Left colon (tissue), 2 donors: ENCODE measurements around the gene GPR119. TPM values are rescaled to one million over a fixed set of nuclear protein-coding genes. Genes with fewer than 3 reads are reported as not detected.
"Not testable (repeated sequence)": the region's sequence is repeated elsewhere in the genome, so short reads cannot be mapped to it uniquely, and the experiment has no call there.

Experiments
- ATAC-seq: fragments of 200-7000 bp; cut with Tn5 transposase; one replicate; pipeline ENCODE4 v1.9.1; 2020; ENCODE audit warnings: mild to moderate bottlenecking, moderate library complexity
- DNase-seq, 2 donors: peaks; one replicate each; pipeline ENCODE4 v3.0.0-alpha.2; 2020
- intact Hi-C, 2 donors: fragments of 100-400 bp; cut with DNase I in 1 of 2; cut with micrococcal nuclease in 1 of 2; formaldehyde crosslinking; loops; one replicate each; pipeline versions ENCODE4 v1.11.2 to v1.14.0; 2022; cut with DNase I, micrococcal nuclease
- total RNA-seq, 2 donors: library from RNA; stranded (reverse); fragmentation: NEBNext Ultra II Directional; extraction: Animal tissue kit (Norgen Biotek cat#: 25700); gene quantifications; one replicate each; pipeline ENCODE4 v1.2.1, GENCODE V29; 2021
- donor health status: DM: no; HTN: no; CAD: no.
- donor health status: DM: yes; HTN: yes; CAD: no.

Gene GPR119
- total RNA-seq, 2 donors from 2014 or later = 0.31 to 0.78 TPM

DNA sequence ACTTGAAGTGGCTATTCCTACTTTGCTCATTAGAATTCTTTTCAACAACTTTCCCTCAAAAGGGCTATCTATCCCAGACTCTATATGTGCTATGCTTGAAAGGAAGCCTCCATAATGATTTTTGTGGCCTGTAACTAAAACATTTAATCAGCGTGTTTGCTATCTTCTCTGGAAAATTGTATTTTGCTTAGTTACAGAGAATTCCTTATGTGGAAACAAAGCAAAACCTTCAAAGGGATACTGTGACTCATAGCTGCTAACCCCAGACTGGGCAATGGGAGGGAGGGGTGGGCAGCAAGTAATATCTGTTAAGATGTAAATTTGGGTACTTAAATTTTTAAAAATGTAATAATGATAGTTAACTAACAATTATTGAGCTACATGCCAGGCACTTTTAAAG, 42.1 kb downstream of the GPR119 start:
- DNase-seq = no peak
- intact Hi-C loops = no loop called here
- no peak for ATAC-seq

DNA sequence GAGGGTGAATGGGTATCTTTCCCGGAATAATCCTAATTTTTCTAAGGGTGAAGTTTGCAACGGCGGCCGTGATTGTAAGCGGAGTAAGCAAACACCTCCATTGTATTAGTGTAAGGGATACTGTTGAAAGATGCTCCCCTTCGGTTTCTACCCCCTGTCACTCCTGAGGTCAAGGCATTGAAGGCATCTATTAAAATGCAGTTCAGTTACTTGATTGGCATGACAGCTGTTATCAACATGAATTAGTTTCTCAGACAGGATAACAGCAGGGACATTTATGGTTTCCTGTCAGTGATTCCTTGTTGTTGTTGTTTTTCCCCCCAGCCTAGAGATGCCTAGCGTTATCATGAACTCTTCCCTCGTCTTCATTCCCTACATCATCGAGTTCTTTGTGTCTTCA, 45.2 kb downstream of the GPR119 start:
- ATAC-seq (peak; percentile 18), DNase-seq (no peak)
- intact Hi-C loops = no loop called here

DNA sequence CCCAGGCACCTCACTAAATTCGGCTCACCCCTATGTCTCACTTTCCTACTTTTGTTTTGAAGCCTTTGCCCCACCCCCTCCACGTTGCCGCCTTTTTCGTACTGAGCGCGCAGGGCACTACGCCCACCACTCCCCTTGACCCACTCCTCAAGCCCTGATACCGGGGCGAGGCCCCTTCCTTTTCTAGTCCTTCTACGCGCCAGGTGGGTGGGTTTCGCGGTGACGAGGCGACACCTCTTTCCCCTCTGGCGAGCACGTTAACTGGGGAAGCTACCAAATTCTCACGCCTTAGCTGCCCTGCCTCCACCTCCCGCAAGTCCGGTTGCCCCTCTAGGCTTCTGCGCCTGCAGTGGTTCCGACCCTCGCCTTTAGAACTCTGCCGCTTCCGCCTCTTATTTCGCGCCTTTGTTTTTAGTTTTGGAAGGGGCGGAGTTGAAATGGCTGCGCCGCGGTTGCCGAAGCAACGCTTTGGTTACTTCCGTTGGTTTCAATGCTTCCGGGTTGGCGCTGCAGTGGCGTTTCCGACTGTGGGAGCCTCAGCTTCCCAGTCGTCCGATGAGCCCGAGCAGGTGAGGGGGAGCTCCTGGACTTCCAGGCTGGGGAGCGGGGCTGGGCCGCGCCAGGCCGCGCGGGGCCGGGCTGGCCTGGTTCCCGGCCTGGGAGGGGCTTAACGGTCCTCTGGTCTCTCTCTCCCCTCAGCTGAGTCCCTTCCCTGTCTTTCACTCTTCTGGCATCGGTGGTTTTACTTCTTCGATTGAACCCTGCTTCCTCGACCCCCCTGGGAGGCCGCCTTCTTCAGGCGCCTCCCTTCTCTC, 45.9 kb downstream of the GPR119 start, which contains the start of gene SLC25A14:
TSS of gene SLC25A14 (plus strand) at position 512 of the 815 bp plus-strand sequence. CDS start 360 bp downstream, outside the sequence.
- ATAC-seq = peak; percentile 99

DNA sequence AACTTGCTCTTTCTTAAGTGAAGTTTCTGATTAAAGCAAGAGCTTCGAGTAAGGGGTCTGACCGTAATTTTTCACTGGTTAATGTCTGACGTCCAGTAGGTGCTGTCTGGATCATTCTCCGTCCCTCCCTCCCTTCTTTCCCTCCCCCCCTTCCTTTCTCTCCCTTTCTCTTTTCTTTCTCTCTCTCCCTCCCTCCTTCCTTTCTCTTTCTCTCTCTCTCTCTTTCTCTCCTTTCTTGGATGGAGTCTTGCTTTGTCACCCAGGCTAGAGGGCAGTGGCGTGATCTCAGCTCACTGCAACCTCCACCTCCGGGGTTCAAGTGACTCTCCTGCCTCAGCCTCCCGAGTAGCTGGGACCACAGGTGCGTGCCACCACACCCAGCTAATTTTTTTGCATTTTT, 46.6 kb downstream of the GPR119 start:
- intact Hi-C loops, DNase-seq, ATAC-seq: not testable (repeated sequence)

More for the DNA sequence above, 45.9 kb downstream of the GPR119 start, which contains the start of gene SLC25A14:
- DNase-seq = peak; percentile 71 to 81
- intact Hi-C loops = no loop called here

DNA sequence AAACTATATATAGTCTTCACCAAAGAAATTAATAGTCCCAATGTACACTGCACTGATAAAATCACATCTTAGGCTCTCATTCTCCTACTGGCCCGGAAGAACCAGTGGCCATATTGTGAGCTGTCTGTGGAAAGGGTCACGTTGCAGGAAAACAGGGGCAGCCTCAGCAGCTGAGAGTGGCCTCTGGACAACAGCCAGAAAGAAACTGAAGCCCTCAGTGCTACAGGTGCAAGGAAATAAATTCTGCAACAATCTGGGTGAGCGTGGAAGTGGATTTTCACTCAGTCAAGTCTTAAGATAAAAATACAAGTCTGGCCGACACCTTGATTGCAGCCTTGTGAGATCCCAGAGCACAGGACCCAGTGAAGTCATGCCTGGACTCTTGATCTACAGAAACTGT, 48.9 kb downstream of the GPR119 start:
- DNase-seq = no peak
- ATAC-seq = no peak
- intact Hi-C loops = no loop called here

Other genes with a start within 250 kb of the GPR119 start
- gene AIFM1, start 219.8 kb downstream of the GPR119 start, total RNA-seq = 10 to 100 TPM; 67.0 to 76.9 TPM
- under 1 TPM in 1 of 2 donors, not detected in 1; 0.34 TPM for gene RAB33A, start 213.7 kb downstream of the GPR119 start, total RNA-seq
- gene ZNF280C, start 116.8 kb downstream of the GPR119 start, total RNA-seq = 1 to 10 TPM; 2.7 to 2.9 TPM
- gene SLC25A14, start 45.8 kb downstream of the GPR119 start, total RNA-seq = 1 to 10 TPM; 6.3 to 7.8 TPM
- gene RBMX2, start 16.3 kb upstream of the GPR119 start, total RNA-seq = 10 to 100 TPM; 11.4 to 13.0 TPM